Measurements from ENCODE around the gene PACSIN2. TPM values are rescaled to one million over a fixed set of nuclear protein-coding genes. Genes with fewer than 3 reads are reported as not detected.

The PACSIN2 gene
- total and polyA plus RNA-seq, 2 of the 13 experiments (the other 11 are each of a cell fraction or from before 2014, with no cell fraction given): 54.1 to 68.8 TPM

- TF ChIP-seq, protein P1, sequence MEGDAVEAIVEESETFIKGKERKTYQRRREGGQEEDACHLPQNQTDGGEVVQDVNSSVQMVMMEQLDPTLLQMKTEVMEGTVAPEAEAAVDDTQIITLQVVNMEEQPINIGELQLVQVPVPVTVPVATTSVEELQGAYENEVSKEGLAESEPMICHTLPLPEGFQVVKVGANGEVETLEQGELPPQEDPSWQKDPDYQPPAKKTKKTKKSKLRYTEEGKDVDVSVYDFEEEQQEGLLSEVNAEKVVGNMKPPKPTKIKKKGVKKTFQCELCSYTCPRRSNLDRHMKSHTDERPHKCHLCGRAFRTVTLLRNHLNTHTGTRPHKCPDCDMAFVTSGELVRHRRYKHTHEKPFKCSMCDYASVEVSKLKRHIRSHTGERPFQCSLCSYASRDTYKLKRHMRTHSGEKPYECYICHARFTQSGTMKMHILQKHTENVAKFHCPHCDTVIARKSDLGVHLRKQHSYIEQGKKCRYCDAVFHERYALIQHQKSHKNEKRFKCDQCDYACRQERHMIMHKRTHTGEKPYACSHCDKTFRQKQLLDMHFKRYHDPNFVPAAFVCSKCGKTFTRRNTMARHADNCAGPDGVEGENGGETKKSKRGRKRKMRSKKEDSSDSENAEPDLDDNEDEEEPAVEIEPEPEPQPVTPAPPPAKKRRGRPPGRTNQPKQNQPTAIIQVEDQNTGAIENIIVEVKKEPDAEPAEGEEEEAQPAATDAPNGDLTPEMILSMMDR (CRISPR knock-in tag; IDR thresholded peaks at IDR 0.05): 0 out of 2 replicates have a peak, but pooled peaks have one; percentile 6
- TF ChIP-seq ZNF687 (CRISPR knock-in tag; IDR thresholded peaks at IDR 0.05) (peak; percentile 36; the same call in 1 of the 2 replicates), TFAP4 (IDR thresholded peaks at IDR 0.05; ENCODE audit: borderline replicate concordance, low read depth) (peak; percentile 12; the same call in 1 of the 2 replicates)
Observed at GRCh38 chr22:43035250-43035649, 20.3 kb upstream of the PACSIN2 start (continued).

DNA sequence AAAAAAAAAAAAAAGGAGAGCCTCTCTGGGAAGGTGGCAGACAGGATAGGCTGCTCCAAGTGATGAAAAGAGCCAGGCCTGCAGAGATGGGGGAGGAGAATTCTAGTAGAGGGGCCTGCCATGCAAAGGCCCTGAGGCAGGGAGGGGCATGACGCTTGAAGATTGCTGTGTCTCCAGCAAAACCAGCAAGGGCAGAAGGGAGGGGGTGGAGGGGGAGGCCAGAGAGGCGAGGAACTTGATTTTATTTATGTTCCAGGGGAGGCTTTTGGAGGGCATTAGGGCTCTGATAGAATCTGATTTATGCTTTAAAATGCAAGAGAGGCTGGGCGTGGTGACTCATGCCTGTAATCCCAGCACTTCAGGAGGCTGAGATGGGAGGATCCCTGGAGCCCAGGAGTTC, 16.7 kb upstream of the PACSIN2 start:
- peak overlapping the region; percentile 90 for H3K4me2 ChIP-seq (ENCODE audit: low read depth, low read length)
- H3K27me3 ChIP-seq (ENCODE audit: control insufficient read depth in 1 of 2, insufficient read depth in 2 of 2, low read length in 2 of 2): peaks cover 0 to 5% of the 10 kb centered on the region in 2 experiments; a peak in 1 of 5 replicates
- POLR2A ChIA-PET: interaction anchor here (1.0 kb wide), 3 partner anchors 16 to 38 kb away, joined by 3 to 5 read pairs (median 3); partner anchors contain the start of gene PACSIN2
- H3K36me3 ChIP-seq (replicated peaks in 1 of 2; ENCODE audit: control insufficient read depth in 1 of 2, insufficient read depth in 2 of 2, low read length in 2 of 2): no peaks in the 10 kb centered on the region
- peaks cover 61% of the 10 kb centered on the region for H3K4me1 ChIP-seq (ENCODE audit: insufficient read depth, low read length)
- no peak overlapping the region for H3K9ac ChIP-seq (ENCODE audit: insufficient read depth, low read depth, low read length)
- no peak overlapping the region for H3K4me3 ChIP-seq (replicated peaks in 1 of 3; ENCODE audit: insufficient read depth in 1 of 3, low read depth in 2 of 3, low read length in 3 of 3)
- no peaks in the 10 kb centered on the region for H4K20me1 ChIP-seq (ENCODE audit: insufficient read depth, low read length)
- no peak for DNase-seq (ENCODE audit: low spot score)
- no peak for ATAC-seq
- WGBS (ENCODE audit: low lambda C conversion rate): 44% methylated on average over 3 of the region's 3 CpGs
- in situ Hi-C loops (cut with HindIII; ENCODE audit: extremely low pct_ligation_motif_present, low pct_unique_long_range_greater_than_20kb): no loop called here
- H3K79me2 ChIP-seq (ENCODE audit: insufficient read depth, low read length): no peaks in the 10 kb centered on the region
- H2AFZ ChIP-seq (ENCODE audit: low read length): no peak overlapping the region
- H3K27ac ChIP-seq (ENCODE audit: extremely low read length, insufficient read depth, low read length): no peak overlapping the region
- CTCF ChIA-PET (ENCODE audit: low intra/inter-chr PET ratio, low total read pairs): no interaction called here
- BruUV-seq (replicated peaks): no TSS peak
- FAIRE-seq: no peak
- intact Hi-C loops (cut with micrococcal nuclease; ENCODE audit: unreplicated experiment): loop anchor here (5.0 kb wide), 1 partner anchor 39 kb away; no protein-coding TSS in a partner anchor
- 0 out of 2 replicates have a peak, but pooled peaks cover 6% of the 10 kb centered on the region for H3K9me3 ChIP-seq (ENCODE audit: low read length)
- TF ChIP-seq CHD4 (IDR thresholded peaks at IDR 0.05; ENCODE audit: borderline replicate concordance, low read length): 0 out of 2 replicates have a peak, but pooled peaks have one; percentile 42
- TF ChIP-seq KIAA2018 (CRISPR knock-in tag; IDR thresholded peaks at IDR 0.05; ENCODE audit: borderline replicate concordance): no peak
